GM18519 (cell line): ENCODE data around the gene IRX3.

Source experiments
- ATAC-seq: cut with Tn5 transposase; IDR thresholded peaks from one replicate; pipeline ENCODE4 v1.9.1; 2021; ENCODE audit warnings: mild to moderate bottlenecking, moderate library complexity; ENCODE audit not compliant: unreplicated experiment, low FRiP score

IRX3 gene

DNA sequence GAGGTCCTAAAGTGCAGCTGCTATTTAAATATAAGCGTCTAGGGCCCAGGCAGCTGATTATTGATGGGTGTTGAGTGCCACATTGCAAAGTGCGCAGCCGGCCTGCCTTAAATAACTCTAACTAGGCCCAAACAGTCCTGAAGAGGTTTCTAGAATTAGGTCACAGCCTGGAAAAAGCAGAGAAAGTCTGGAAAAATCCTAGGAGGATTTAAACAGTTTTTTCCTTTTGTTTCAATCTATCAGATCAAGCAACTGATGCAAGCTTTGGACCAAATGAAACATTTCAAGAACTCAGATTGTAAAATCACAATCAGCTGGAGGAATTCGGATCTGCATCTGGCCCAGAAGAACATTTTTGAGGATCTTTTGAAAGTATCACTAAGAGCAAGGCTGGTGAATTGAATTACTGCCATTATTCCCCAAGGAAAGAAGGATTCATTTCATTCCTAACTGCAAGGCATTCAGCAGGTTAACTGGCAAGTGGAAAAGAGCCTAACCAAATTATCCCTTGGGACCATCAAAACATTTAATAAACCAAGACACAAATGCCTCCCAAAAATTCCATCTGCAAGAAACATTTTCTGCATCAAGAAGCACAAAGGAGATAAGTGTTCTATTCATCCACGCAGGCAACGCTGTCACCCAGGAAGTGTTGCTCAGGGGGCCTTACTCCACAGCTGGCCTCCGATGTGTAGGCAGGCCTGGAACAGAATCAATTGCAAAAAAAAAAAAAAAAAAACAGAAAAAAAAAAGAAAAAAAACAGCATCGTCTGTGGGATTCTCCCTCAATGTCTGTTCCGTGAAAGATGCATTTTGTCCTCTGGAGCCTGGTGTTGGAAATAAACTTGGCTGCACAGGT is 46.1 kb downstream of the IRX3 start:
- no peak for ATAC-seq

DNA sequence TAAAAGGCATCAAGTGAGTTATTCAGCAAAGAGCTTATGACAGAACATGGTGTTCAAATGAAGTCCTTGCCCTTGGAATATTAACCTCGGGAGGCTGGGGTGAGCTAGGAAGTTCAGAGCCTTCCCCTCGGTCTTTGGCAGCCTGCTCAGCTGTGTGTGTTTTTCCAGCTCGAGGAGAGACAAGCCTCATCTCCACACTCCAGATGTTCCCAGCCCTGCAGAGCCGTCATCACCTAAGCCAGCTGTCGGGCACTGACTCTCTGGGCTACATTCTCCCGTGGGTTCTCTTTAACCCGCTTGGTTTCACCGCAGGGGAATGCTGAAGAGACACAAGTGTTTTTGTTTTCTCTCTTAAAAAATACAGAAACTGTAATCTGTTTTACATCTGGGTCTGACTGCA is 47.1 kb downstream of the IRX3 start:
- no peak for ATAC-seq

DNA sequence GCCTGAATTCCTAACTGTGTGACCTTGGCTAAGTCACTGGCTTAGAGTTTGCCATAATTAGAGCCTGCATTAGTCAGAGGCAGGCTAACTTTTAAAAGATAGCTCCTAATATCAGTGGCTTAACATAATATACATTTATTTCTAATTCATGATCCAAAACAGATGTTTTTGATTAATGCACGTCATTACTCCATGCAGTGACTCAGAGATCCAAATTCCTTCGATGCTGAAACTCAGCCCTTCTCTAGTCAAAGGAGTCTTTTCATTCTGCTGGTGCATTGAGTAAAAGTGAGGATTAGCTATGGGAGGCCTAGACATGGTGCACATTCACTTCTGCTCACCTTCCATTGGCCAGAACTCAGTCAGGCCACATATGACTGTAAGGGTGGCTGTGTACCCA is 49.8 kb downstream of the IRX3 start:
- ATAC-seq: no peak

GRCh38 chr16:54233615-54234014 is 53.0 kb downstream of the IRX3 start:
- ATAC-seq: no peak
